ENCODE measurements around the gene SUGP1. TPM values are rescaled to one million over a fixed set of nuclear protein-coding genes. Genes with fewer than 3 reads are reported as not detected.

Gene SUGP1
- total RNA-seq, 1 donor from 2014 or later = 43.7 TPM

GRCh38 chr19:19306191-19306590, 14.1 kb downstream of the SUGP1 start:
- intact Hi-C loops (cut with DNase I) = no loop called here
- ATAC-seq (no peak), DNase-seq (ENCODE audit: low spot score) (no peak)

- DNase-seq (ENCODE audit: low spot score) (no peak), ATAC-seq (no peak)
- intact Hi-C loops (cut with DNase I) = no loop called here
These were observed 14.6 kb downstream of the SUGP1 start for GRCh38 chr19:19305696-19306095.

DNA sequence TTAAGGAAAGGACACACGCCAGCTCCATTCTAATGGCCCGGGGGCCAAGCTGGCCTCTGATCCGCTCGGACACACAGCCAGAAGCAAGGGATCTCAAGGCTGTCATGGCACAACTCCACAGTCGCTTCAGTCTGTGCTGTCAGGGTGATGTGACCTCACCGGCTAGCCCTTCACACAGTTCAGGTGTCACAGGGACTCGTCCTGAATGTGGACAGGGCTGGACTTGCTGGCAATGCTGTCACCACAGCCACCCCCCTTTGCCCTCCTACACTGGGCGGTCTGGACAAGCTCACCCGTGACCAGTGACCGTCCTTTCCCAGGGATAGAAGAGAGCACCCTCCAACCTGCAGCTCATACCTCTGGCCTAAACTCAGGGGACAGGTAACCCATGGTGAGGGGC, 15.2 kb downstream of the SUGP1 start:
- DNase-seq (ENCODE audit: low spot score) (no peak), ATAC-seq (no peak)
- intact Hi-C loops (cut with DNase I) = no loop called here

- no peak for ATAC-seq
- intact Hi-C loops (cut with DNase I) = loop anchor here (5.0 kb wide), 1 partner anchor 303 kb away; no protein-coding TSS in a partner anchor
These were observed 15.9 kb downstream of the SUGP1 start for GRCh38 chr19:19304186-19304965.

DNA sequence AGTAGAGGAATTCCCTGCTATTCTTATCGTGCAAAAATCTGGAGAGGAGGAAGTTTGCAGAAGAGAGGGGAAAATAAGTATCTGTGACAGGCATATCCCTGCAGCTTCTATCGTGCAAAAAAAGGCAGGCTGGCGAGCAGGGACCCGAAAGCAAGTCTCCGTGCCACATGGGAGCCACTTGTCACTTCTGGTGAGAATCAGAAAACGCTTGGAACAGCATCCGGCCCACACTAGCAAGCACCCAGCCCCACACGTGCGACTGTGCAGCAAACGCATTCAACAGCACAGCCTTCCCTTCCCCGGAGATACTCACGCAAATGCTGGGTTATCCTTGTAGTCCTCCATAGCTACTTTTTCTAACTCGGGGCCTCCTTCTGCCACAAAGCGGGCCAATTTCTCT, 16.9 kb downstream of the SUGP1 start:
- ATAC-seq = no peak
- intact Hi-C loops (cut with DNase I) = loop anchor here (5.0 kb wide), 1 partner anchor 304 kb away; no protein-coding TSS in a partner anchor
- no peak for DNase-seq (ENCODE audit: low spot score)

More at GRCh38 chr19:19304186-19304965, 15.9 kb downstream of the SUGP1 start:
- DNase-seq (ENCODE audit: low spot score) = no peak

- intact Hi-C loops (cut with DNase I) = loop anchor here (5.0 kb wide), 1 partner anchor 307 kb away; no protein-coding TSS in a partner anchor
- DNase-seq (ENCODE audit: low spot score) (no peak), ATAC-seq (no peak)
These were observed 19.7 kb downstream of the SUGP1 start for GRCh38 chr19:19300613-19301012.

DNA sequence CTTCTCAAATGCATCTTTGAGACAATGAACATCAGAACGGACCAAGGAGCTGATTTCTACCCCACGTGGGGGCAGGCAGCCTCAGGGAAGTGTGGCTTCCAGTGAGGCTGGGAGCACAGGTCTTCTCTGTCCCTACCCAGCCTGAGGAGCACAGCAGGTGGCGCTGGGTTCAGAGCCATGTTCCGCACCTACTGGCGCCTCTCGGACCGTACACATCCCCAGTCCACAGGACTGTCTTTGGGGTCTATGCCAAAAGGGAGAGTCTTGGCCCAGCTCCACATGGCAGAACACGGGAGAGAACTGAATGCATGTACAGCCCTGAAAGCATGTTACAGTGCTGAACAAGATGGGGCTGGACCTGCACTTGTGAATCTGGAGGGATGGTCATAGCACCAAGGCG, 22.6 kb downstream of the SUGP1 start:
- ATAC-seq (no peak), DNase-seq (ENCODE audit: low spot score) (no peak)
- intact Hi-C loops (cut with DNase I) = no loop called here

DNA sequence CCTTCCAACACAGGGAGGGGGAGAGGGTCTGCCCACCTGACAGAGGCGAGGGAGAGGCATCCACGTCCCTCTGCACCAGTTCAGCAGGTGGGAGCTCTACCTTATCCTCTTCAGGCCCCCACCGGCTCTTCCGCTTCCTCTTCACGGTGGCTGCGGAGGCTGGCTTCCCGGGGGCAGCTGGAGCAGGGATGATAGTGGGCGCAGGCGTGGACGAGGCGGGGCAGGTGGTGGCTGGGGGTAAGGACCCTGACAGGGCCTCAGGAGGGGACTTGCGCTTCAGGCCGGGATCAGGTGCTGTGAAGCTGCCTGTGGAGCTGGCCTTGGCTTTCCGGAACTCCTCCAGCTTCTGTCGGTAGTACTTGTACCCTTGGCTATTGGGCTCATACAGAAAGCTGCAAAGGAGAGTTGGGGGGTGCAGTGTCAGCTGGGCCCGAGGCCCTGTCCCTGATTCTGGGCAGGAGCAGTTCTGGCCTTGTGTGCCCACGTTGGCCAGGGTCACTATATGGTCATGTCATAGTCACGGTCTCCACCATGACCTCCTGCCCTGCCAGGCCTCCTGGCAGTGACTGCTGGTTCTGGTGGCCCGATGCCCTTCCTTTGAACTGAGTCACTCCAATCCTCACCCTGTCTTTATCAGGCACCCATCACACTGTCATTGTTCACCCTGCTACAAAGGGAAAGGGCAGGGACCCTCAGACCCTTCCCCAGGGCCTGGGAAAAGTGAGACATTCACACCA, 23.2 kb downstream of the SUGP1 start:
- DNase-seq (ENCODE audit: low spot score) (no peak), ATAC-seq (no peak)
- intact Hi-C loops (cut with DNase I) = no loop called here

DNA sequence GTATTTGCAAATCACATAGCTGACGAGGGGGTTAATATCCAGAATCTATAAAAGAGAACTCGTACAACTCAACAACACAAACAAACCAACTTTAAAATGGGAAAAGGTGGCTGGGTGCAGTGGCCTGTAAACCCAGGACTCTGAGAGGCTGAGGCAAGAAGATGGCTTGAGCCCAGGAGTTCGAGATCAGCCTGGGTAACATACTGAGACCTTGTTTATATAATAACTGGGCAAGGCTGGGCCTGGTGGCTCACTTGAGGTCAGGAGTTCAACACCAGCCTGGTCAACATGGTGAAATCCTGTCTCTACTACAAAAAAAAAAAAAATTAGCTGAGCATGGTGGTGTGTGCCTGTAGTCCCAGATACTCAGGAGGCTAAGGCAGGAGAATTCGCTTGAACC, 25.4 kb downstream of the SUGP1 start:
- ATAC-seq (no peak), DNase-seq (ENCODE audit: low spot score) (no peak)
- intact Hi-C loops (cut with DNase I) = no loop called here

- no peak for DNase-seq (ENCODE audit: low spot score)
- intact Hi-C loops (cut with DNase I) = no loop called here
- no peak for ATAC-seq
These were observed 27.7 kb downstream of the SUGP1 start for GRCh38 chr19:19292607-19293006.

GRCh38 chr19:19285686-19286085, 34.6 kb downstream of the SUGP1 start:
- ATAC-seq (no peak), DNase-seq (ENCODE audit: low spot score) (no peak)
- intact Hi-C loops (cut with DNase I) = no loop called here

DNA sequence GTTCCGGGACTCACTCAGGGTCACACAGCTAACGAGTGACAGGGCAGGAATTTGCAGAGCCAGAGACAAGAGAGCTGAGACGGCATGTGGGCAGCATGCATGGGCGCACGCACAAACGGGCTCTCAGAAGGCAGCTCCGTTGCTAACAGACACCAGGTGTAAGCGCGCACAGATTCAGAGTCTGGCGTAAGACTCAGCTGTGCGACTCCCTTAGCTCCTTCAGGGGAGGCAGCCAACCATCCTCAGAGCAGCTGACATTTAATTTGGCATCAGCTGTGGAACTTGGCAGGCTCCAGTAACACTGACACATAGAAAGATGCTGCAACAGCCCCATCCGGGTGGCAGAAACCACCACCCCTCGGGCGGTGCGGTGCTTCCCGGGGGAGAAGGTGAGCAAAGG, 39.7 kb downstream of the SUGP1 start:
- intact Hi-C loops (cut with DNase I) = no loop called here
- DNase-seq (ENCODE audit: low spot score) (no peak), ATAC-seq (no peak)

GRCh38 chr19:19279853-19280252, 40.5 kb downstream of the SUGP1 start:
- ATAC-seq (no peak), DNase-seq (ENCODE audit: low spot score) (no peak)
- intact Hi-C loops (cut with DNase I) = no loop called here

GRCh38 chr19:19279062-19279612, 41.2 kb downstream of the SUGP1 start:
- no peak for DNase-seq (ENCODE audit: low spot score)
- intact Hi-C loops (cut with DNase I) = no loop called here
- ATAC-seq = no peak

- no peak for DNase-seq (ENCODE audit: low spot score)
- no peak for ATAC-seq
- intact Hi-C loops (cut with DNase I) = no loop called here
These were observed 42.0 kb downstream of the SUGP1 start for GRCh38 chr19:19278315-19278714.

- DNase-seq (ENCODE audit: low spot score) (no peak), ATAC-seq (no peak)
- intact Hi-C loops (cut with DNase I) = no loop called here
These were observed 43.5 kb downstream of the SUGP1 start for GRCh38 chr19:19276851-19277250.

DNA sequence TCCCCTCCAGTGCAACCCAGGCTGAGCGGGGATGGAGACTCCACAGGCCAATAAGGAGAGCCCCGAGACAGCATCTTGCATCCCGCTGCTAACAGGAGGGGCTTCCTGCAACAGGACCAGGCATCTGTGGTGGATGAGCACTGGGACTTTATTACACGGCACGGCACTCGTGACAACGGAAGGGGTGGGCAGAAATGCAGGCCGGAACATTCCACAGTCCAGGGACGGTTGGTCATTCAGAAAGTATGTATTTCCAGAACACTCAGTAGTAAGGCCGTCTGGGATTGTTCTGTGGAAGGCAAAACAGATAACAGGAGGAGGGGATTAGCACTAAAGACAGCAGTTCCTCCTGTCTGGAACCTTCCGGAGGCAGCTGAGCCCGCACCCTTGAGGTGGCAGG, 43.9 kb downstream of the SUGP1 start:
- no peak for DNase-seq (ENCODE audit: low spot score)
- intact Hi-C loops (cut with DNase I) = no loop called here
- ATAC-seq = no peak

DNA sequence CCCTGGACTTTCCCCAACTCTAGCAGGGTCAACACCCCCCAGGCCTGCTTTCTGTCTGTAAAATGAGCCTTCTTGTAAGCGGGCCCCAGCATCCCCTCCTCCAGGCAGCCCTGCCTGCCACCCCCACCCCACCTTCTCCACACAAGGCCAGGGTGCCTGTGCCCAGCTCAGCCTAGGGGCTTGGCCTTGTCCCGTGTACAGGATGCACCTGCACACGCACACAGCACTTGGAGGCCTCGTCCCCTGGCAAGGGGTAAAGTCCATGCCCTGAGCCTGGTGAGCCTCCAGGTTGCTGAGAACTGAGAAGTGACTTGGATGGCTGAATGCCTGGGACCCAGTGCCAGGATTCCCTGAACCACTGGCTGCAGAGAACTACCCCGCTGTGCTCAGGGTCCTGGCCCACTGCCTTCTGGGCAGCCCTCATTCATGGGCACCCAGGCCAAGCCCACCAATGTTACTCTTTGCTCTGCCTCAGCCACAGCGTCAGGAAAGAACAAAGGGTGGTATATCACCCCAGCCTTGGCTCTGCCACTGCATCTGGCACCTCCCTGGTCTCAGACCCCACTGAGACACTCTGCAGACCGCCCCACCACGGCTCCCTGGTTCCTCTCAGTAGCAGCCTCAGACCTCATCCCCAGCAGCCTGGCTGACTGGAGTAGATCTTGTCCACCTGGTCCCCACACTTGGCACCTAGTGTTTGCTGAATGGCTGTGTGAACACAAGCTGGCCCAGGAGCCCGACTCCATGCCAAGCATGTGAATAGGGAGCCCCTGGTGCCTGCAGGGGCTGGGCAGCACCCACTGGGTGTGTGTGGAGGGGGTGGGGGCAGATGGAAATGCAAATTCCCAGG, 45.4 kb downstream of the SUGP1 start:
- no peak for ATAC-seq
- DNase-seq (ENCODE audit: low spot score) = no peak
- intact Hi-C loops (cut with DNase I) = no loop called here

- intact Hi-C loops (cut with DNase I) = no loop called here
- ATAC-seq = no peak
- DNase-seq (ENCODE audit: low spot score) = no peak
These were observed 46.2 kb downstream of the SUGP1 start for GRCh38 chr19:19274146-19274545.
